HG02852 (cell line): Measurements from ENCODE around the gene DPF3.
A peak's percentile ranks its signal among the peaks of the same experiment; 100 is the strongest.

Source experiments
- ATAC-seq: cut with Tn5 transposase; IDR thresholded peaks from one replicate; pipeline ENCODE4 v1.9.1; 2021; ENCODE audit warnings: mild to moderate bottlenecking, moderate library complexity; ENCODE audit not compliant: unreplicated experiment

DPF3 gene

GRCh38 chr14:72904840-72905561, 11.1 kb upstream of the DPF3 start:
- ATAC-seq: no peak

- ATAC-seq: no peak
These were observed 10.3 kb upstream of the DPF3 start for GRCh38 chr14:72904218-72904617.

GRCh38 chr14:72903716-72904115, 9.8 kb upstream of the DPF3 start:
- no peak for ATAC-seq

GRCh38 chr14:72902801-72903530, 9.1 kb upstream of the DPF3 start:
- no peak for ATAC-seq

GRCh38 chr14:72901361-72901760, 7.5 kb upstream of the DPF3 start:
- no peak for ATAC-seq

GRCh38 chr14:72898448-72898847, 4.5 kb upstream of the DPF3 start:
- ATAC-seq: no peak

GRCh38 chr14:72894623-72895378, 900 bp upstream of the DPF3 start:
- no peak for ATAC-seq

GRCh38 chr14:72894323-72894622, 372 bp upstream of the DPF3 start:
- ATAC-seq: no peak

GRCh38 chr14:72892879-72893635, 844 bp downstream of the DPF3 start:
- peak; percentile 10 for ATAC-seq

GRCh38 chr14:72892103-72892878, 1.6 kb downstream of the DPF3 start:
- no peak for ATAC-seq

GRCh38 chr14:72891666-72892102, 2.2 kb downstream of the DPF3 start:
- no peak for ATAC-seq

- ATAC-seq: no peak
These were observed 4.5 kb downstream of the DPF3 start for GRCh38 chr14:72889366-72889765.

GRCh38 chr14:72888636-72889201, 5.2 kb downstream of the DPF3 start:
- ATAC-seq: no peak

GRCh38 chr14:72888192-72888591, 5.7 kb downstream of the DPF3 start:
- ATAC-seq: no peak

GRCh38 chr14:72887514-72887913, 6.4 kb downstream of the DPF3 start:
- no peak for ATAC-seq

- no peak for ATAC-seq
These were observed 9.5 kb downstream of the DPF3 start for GRCh38 chr14:72884386-72884785.

- peak; percentile 47 for ATAC-seq
These were observed 9.9 kb downstream of the DPF3 start for GRCh38 chr14:72883961-72884360.

GRCh38 chr14:72883109-72883508, 10.8 kb downstream of the DPF3 start:
- ATAC-seq: no peak

- no peak for ATAC-seq
These were observed 11.4 kb downstream of the DPF3 start for GRCh38 chr14:72882463-72882862.

- ATAC-seq: no peak
These were observed 11.9 kb downstream of the DPF3 start for GRCh38 chr14:72882047-72882446.
